ENCODE data around the gene JAK3. TPM values are rescaled to one million over a fixed set of nuclear protein-coding genes. Genes with fewer than 3 reads are reported as not detected.

JAK3 gene
- total and polyA plus RNA-seq, 10 of the 15 experiments (the other 5 are each of a cell fraction or from before 2014, with no cell fraction given), result 7.8 to 67.9 (median 33.3) TPM

DNA sequence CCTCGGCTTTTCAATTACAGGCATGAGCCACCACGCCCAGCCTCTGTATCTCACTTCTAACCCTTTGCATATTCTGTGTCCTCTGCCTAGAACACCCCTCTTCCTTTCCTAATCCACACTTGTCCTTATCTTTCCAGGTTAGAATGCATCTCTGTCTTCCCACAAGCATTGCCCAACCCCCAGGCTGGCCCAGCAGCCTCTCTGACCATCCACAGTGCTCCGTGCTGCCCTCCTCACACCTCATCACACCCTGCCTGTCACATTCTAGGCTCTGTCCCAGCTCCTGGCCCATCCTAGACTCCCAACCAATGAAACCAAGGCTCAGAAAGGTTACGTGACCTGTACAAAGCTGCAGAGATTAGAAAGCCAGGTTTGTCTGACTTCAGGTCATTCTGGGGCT is 11.3 kb downstream of the JAK3 start (continued):
- TF ChIP-seq, protein P1, sequence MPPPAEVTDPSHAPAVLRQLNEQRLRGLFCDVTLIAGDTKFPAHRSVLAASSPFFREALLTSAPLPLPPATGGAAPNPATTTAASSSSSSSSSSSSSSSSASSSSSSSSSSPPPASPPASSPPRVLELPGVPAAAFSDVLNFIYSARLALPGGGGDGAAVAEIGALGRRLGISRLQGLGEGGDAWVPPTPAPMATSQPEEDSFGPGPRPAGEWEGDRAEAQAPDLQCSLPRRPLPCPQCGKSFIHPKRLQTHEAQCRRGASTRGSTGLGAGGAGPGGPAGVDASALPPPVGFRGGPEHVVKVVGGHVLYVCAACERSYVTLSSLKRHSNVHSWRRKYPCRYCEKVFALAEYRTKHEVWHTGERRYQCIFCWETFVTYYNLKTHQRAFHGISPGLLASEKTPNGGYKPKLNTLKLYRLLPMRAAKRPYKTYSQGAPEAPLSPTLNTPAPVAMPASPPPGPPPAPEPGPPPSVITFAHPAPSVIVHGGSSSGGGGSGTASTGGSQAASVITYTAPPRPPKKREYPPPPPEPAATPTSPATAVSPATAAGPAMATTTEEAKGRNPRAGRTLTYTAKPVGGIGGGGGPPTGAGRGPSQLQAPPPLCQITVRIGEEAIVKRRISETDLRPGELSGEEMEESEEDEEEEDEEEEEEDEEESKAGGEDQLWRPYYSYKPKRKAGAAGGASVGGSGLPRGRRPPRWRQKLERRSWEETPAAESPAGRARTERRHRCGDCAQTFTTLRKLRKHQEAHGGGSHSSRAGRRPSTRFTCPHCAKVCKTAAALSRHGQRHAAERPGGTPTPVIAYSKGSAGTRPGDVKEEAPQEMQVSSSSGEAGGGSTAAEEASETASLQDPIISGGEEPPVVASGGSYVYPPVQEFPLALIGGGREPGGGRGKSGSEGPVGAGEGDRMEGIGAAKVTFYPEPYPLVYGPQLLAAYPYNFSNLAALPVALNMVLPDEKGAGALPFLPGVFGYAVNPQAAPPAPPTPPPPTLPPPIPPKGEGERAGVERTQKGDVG (CRISPR knock-in tag; IDR thresholded peaks at IDR 0.05), result no peak

DNA sequence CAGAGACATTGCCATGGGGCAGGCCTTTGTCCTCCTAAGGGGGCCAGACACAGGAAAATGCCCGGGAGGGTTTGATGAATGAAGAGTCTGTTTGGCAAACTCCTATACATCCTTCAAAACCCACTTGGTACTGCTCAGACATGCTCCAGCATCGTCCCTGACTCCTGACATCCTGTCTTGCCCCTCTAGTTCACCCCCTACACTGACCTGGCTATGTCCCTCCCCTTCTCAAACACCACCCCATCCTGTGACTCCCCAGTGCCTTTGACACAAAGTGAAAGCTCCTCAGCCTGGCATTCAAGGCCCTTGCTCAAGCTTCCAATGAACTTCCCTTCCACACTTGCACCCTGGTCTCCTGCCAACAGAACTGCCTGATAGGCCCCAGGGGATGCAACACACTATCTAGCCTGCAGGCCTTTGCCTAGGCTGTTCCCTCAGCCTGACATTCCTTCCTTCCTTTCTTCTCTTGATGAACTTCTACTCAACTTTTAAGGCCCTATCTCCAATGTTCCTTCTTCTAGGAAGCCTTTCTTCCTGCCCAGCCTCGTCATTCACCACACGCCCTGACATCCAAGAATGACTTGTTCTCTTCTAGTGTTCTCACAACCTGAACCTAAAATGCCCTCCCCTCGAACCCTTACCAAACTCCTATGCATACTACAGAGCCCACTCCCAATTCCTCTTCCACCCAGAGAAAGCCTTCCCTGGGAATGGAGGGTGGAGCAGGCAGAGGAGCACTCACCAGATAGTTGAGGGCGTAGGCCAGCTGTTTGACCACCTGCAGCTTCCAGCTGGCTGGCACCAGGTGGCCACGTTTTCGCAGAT is 12.4 kb downstream of the JAK3 start:
- FAIRE-seq, result no peak
- intact Hi-C loops (cut with micrococcal nuclease; ENCODE audit: unreplicated experiment), result no loop called here
- 81% methylated on average over 8 of the region's 8 CpGs for WGBS (ENCODE audit: insufficient coverage, insufficient replicate concordance, low lambda C conversion rate, missing lambda C conversion rate)

More for the DNA sequence above, 12.4 kb downstream of the JAK3 start:
- ChIA-PET SMC1A (ENCODE audit: uncharacterized antibody, unreplicated experiment) (no interaction called here), CTCF (no interaction called here), RAD21 (ENCODE audit: unreplicated experiment) (no interaction called here), POLR2A (interaction anchor here (0.6 kb wide), 1 partner anchor 577 kb away, joined by 3 read pairs; no protein-coding TSS in a partner anchor)
- in situ Hi-C loops (cut with MboI), result no loop called here
- H3K4me2 ChIP-seq (ENCODE audit: control insufficient read depth, insufficient read depth), result no peak overlapping the region
- no peaks in the 10 kb centered on the region for H3K27me3 ChIP-seq (replicated peaks in 1 of 2; ENCODE audit: control insufficient read depth in 2 of 2, insufficient read depth in 2 of 2, low read length in 1 of 2)
- H3K4me3 ChIP-seq, result no peak overlapping the region
- no TSS peak for BruUV-seq (replicated peaks)
- H4K20me1 ChIP-seq (ENCODE audit: control insufficient read depth, insufficient read depth), result no peaks in the 10 kb centered on the region
- no peak overlapping the region for H3K27ac ChIP-seq (ENCODE audit: control insufficient read depth, insufficient read depth)
- no peaks in the 10 kb centered on the region for H3K79me2 ChIP-seq (ENCODE audit: control insufficient read depth, insufficient read depth, low read length)
- DNase-seq (ENCODE audit: low read depth, low spot score) (no peak), ATAC-seq (no peak)
- no peaks in the 10 kb centered on the region for H3K4me1 ChIP-seq (ENCODE audit: control insufficient read depth, insufficient read depth, low read length)
- peaks cover 6 to 19% of the 10 kb centered on the region in 2 experiments for H3K36me3 ChIP-seq (ENCODE audit: control insufficient read depth in 2 of 2, insufficient read depth in 2 of 2, low read length in 1 of 2)
- H3K9me3 ChIP-seq (replicated peaks; ENCODE audit: control insufficient read depth, insufficient read depth, low read length), result no peaks in the 10 kb centered on the region; the same call in 2 of the 3 replicates
- no peak overlapping the region for H2AFZ ChIP-seq (ENCODE audit: control insufficient read depth, low read depth, low read length)
- no peak overlapping the region for H3K9ac ChIP-seq (ENCODE audit: control insufficient read depth, insufficient read depth, low read length)
- TF ChIP-seq STAT1 (conservative IDR thresholded peaks at IDR 0.05) (no peak), RFX5 (IDR thresholded peaks at IDR 0.05; ENCODE audit: low read depth, low read length) (no peak), ZNF384 (IDR thresholded peaks at IDR 0.05; ENCODE audit: borderline replicate concordance, low read depth, low read length) (no peak)

Data from GM12878 (cell line).